HL-60/S4 treated with retinoic acid at 250 ng/mL for 4 days and 3 days (cell line): Measurements from ENCODE around the gene FAM221B.

Source experiments
- in situ Hi-C: fragments of 300-500 bp; cut with MboI; formaldehyde crosslinking; loops from 2 replicates; pipeline ENCODE4 v1.7.0; 2022; ENCODE audit warnings: low sequenced_read_pairs

FAM221B gene

GRCh38 chr9:35822926-35823325, 5.6 kb downstream of the FAM221B start:
- in situ Hi-C loops, result no loop called here

- in situ Hi-C loops, result no loop called here
These were observed 8.5 kb downstream of the FAM221B start for GRCh38 chr9:35820076-35820475.

- in situ Hi-C loops, result no loop called here
These were observed 10.2 kb downstream of the FAM221B start for GRCh38 chr9:35818341-35818740.

- in situ Hi-C loops, result no loop called here
These were observed 11.8 kb downstream of the FAM221B start for GRCh38 chr9:35816708-35817107.

- in situ Hi-C loops, result no loop called here
These were observed 13.5 kb downstream of the FAM221B start, which contains the start of gene HINT2 for GRCh38 chr9:35814841-35815543. TSS of gene HINT2 (minus strand) at chr9:35815042. CDS start at chr9:35814979, 63 bp downstream.

GRCh38 chr9:35814106-35814840, 14.3 kb downstream of the FAM221B start:
- in situ Hi-C loops, result no loop called here

- in situ Hi-C loops, result no loop called here
These were observed 15.0 kb downstream of the FAM221B start for GRCh38 chr9:35813434-35814105.

- in situ Hi-C loops, result no loop called here
These were observed 16.4 kb downstream of the FAM221B start, which contains the start of gene SPAG8 for GRCh38 chr9:35812025-35812602. TSS of gene SPAG8 (minus strand) at chr9:35812262. CDS start at chr9:35812147, 115 bp downstream.

- in situ Hi-C loops, result no loop called here
These were observed 17.0 kb downstream of the FAM221B start for GRCh38 chr9:35811381-35812024.

GRCh38 chr9:35810122-35810521, 18.4 kb downstream of the FAM221B start:
- in situ Hi-C loops, result no loop called here

GRCh38 chr9:35808433-35808832, 20.1 kb downstream of the FAM221B start:
- in situ Hi-C loops, result no loop called here

- in situ Hi-C loops, result no loop called here
These were observed 22.4 kb downstream of the FAM221B start for GRCh38 chr9:35806101-35806500.

GRCh38 chr9:35801328-35802128, 27.0 kb downstream of the FAM221B start:
- in situ Hi-C loops, result no loop called here

- in situ Hi-C loops, result no loop called here
These were observed 28.0 kb downstream of the FAM221B start for GRCh38 chr9:35800530-35800929.

- in situ Hi-C loops, result no loop called here
These were observed 29.7 kb downstream of the FAM221B start for GRCh38 chr9:35798658-35799374.

- in situ Hi-C loops, result no loop called here
These were observed 31.0 kb downstream of the FAM221B start for GRCh38 chr9:35797311-35798109.

GRCh38 chr9:35795695-35796094, 32.8 kb downstream of the FAM221B start:
- in situ Hi-C loops, result no loop called here

- in situ Hi-C loops, result no loop called here
These were observed 35.1 kb downstream of the FAM221B start for GRCh38 chr9:35793461-35793860.
